ENCODE data around the gene ORAI1.

- TF ChIP-seq ELF4 (IDR thresholded peaks at IDR 0.05), result no peak
- TF ChIP-seq PKNOX1 (IDR thresholded peaks at IDR 0.05), result no peak
- no peak for TF ChIP-seq BHLHE40 (IDR thresholded peaks at IDR 0.05; ENCODE audit: borderline replicate concordance)
- TF ChIP-seq L3MBTL2 (conservative IDR thresholded peaks at IDR 0.05), result no peak
- no peak for TF ChIP-seq ARNT (IDR thresholded peaks at IDR 0.05)
- no peak for TF ChIP-seq TARDBP (IDR thresholded peaks at IDR 0.05)
These were observed 4.5 kb downstream of the ORAI1 start for GRCh38 chr12:121630791-121631355.

Data from HEK293T (cell line).